LNCAP (cell line): ENCODE results near the gene GLT8D1.

Experiments used
- CTCF ChIP-seq: fragments of 450-650 bp; IDR thresholded peaks from 2 replicates; pipeline ENCODE4 v1.5.1; 2017; ENCODE audit warnings: mild to moderate bottlenecking

Gene GLT8D1

GRCh38 chr3:52705688-52706686, at the start of gene GLT8D1, which contains the start of gene SPCS1:
GLT8D1 (minus strand) TSS chr3:52705791; CDS start chr3:52700460, 5,331 bp downstream.
SPCS1 (plus strand) TSS chr3:52706106; CDS start chr3:52706247, 141 bp downstream.
- no peak for TF ChIP-seq CTCF

GRCh38 chr3:52754373-52754772, 48.8 kb upstream of the GLT8D1 start:
- TF ChIP-seq CTCF = no peak

GRCh38 chr3:52752045-52752660, 46.6 kb upstream of the GLT8D1 start:
- TF ChIP-seq CTCF = no peak

GRCh38 chr3:52743721-52744120, 38.1 kb upstream of the GLT8D1 start:
- TF ChIP-seq CTCF = no peak

GRCh38 chr3:52743152-52743551, 37.6 kb upstream of the GLT8D1 start:
- TF ChIP-seq CTCF = no peak

- TF ChIP-seq CTCF = peak; percentile 55
Measured at GRCh38 chr3:52742418-52743041, 36.9 kb upstream of the GLT8D1 start.

- no peak for TF ChIP-seq CTCF
Measured at GRCh38 chr3:52739730-52740129, 34.1 kb upstream of the GLT8D1 start.
